GM12878 (cell line): ENCODE results near the gene PPP1R2C. TPM values are rescaled to one million over a fixed set of nuclear protein-coding genes. Genes with fewer than 3 reads are reported as not detected.

ENCODE experiments used
- ATAC-seq: fragments of 200-7000 bp; cut with Tn5 transposase; 3 replicates; pipeline ENCODE4 v1.9.1; 2020; ENCODE audit warnings: mild to moderate bottlenecking, moderate library complexity
- BruUV-seq: library from RNA; stranded (reverse); fragments of 400-500 nt; replicated peaks from 2 replicates; lab custom pipeline; 2021; lab: Mats Ljungman, UMichigan
- CTCF ChIA-PET: fragments of 300-600 bp; sonication (Branson Sonifier 250); formaldehyde crosslinking; extraction: SDS; loops from one replicate; lab custom pipeline; 2021; ENCODE audit warnings: inconsistent platforms; lab: Yijun Ruan, JAX
- POLR2A ChIA-PET: fragments of 350-600 bp; formaldehyde crosslinking; extraction: SDS; loops from one replicate; lab custom pipeline; 2021; ENCODE audit warnings: inconsistent platforms; lab: Charles Lee
- RAD21 ChIA-PET: fragments of 300-600 bp; sonication (Branson Sonifier 250); formaldehyde crosslinking; loops from one replicate; lab custom pipeline; 2023; ENCODE audit warnings: antibody characterized with exemption; ENCODE audit not compliant: unreplicated experiment; lab: Charles Lee
- SMC1A ChIA-PET: fragments of 300-600 bp; sonication (Branson Sonifier 250); formaldehyde crosslinking; loops from one replicate; lab custom pipeline; 2023; ENCODE audit not compliant: unreplicated experiment, uncharacterized antibody; lab: Charles Lee
- DNase-seq: peaks from one replicate; pipeline ENCODE4 v3.0.0-alpha.2; 2011; ENCODE audit warnings: low read depth, low spot score
- FAIRE-seq: peaks from 3 replicates; lab custom pipeline; 2011; peaks lifted over from hg19 to GRCh38; lab: Jason Lieb, UNC
- H2AFZ ChIP-seq: 2 replicates; pipeline ENCODE4 v1.6.0; 2011; ENCODE audit warnings: low read depth, low read length, control low read depth; ENCODE audit not compliant: control insufficient read depth
- H3K27ac ChIP-seq: 2 replicates; pipeline ENCODE4 v1.5.1; 2011; ENCODE audit warnings: control low read depth; ENCODE audit not compliant: control insufficient read depth, insufficient read depth
- H3K27me3 ChIP-seq, 2 experiments: replicated peaks in 1 of 2; 2 replicates each; pipeline versions ENCODE4 v1.6.0 to v1.6.1; 2011; ENCODE audit warnings: low read length in 1 of 2; ENCODE audit not compliant: control insufficient read depth in 2 of 2, insufficient read depth in 2 of 2
- H3K36me3 ChIP-seq, 2 experiments: 2 replicates each; pipeline ENCODE4 v1.5.1; 2011; ENCODE audit warnings: low read length in 1 of 2; ENCODE audit not compliant: control insufficient read depth in 2 of 2, insufficient read depth in 2 of 2
- H3K4me1 ChIP-seq: 2 replicates; pipeline ENCODE4 v1.6.1; 2011; ENCODE audit warnings: mild to moderate bottlenecking, low read length, moderate library complexity, mixed read lengths; ENCODE audit not compliant: control insufficient read depth, insufficient read depth
- H3K4me2 ChIP-seq: 2 replicates; pipeline ENCODE4 v1.6.0; 2011; ENCODE audit warnings: control low read depth; ENCODE audit not compliant: control insufficient read depth, insufficient read depth
- H3K4me3 ChIP-seq: fragments of 200-600 bp; sonication (generic); 2 replicates; pipeline ENCODE4 v1.5.1; 2016
- H3K79me2 ChIP-seq: 2 replicates; pipeline ENCODE4 v1.6.0; 2011; ENCODE audit warnings: low read length; ENCODE audit not compliant: control insufficient read depth, insufficient read depth
- H3K9ac ChIP-seq: 2 replicates; pipeline ENCODE4 v1.8.0; 2011; ENCODE audit warnings: low read length, control low read depth, mixed read lengths; ENCODE audit not compliant: control insufficient read depth, insufficient read depth
- H3K9me3 ChIP-seq: replicated peaks from 3 replicates; pipeline ENCODE4 v1.5.1; 2011; ENCODE audit warnings: mild to moderate bottlenecking, low read length; ENCODE audit not compliant: control insufficient read depth, insufficient read depth
- H4K20me1 ChIP-seq: 2 replicates; pipeline ENCODE4 v1.6.0; 2011; ENCODE audit not compliant: control insufficient read depth, insufficient read depth
- CHD4 ChIP-seq: fragments of 200-600 bp; sonication (generic); IDR thresholded peaks from 2 replicates; pipeline ENCODE4 v1.6.1; 2016; ENCODE audit warnings: mild to moderate bottlenecking
- CREM ChIP-seq: IDR thresholded peaks from 2 replicates; pipeline ENCODE4 v1.6.1; 2014; ENCODE audit warnings: antibody characterized with exemption, low read depth
- E4F1 ChIP-seq: fragments of 450-650 bp; IDR thresholded peaks from 2 replicates; pipeline ENCODE4 v1.6.1; 2018; ENCODE audit warnings: borderline replicate concordance, mild to moderate bottlenecking; ENCODE audit not compliant: partially characterized antibody
- NRF1 ChIP-seq: conservative IDR thresholded peaks from 2 replicates; pipeline ENCODE4 v1.6.1; 2011; ENCODE audit warnings: mild to moderate bottlenecking, low read depth, low read length, improper control_type of control experiment
- WGBS: methylation state at CpG from one replicate; pipeline ENCODE4 v1.1.6; 2016; ENCODE audit warnings: low lambda C conversion rate; ENCODE audit not compliant: insufficient replicate concordance, insufficient coverage; ENCODE audit errors: missing lambda C conversion rate; 5-methylcytosine and 5-hydroxymethylcytosine counted together
- in situ Hi-C: fragments of 300-500 bp; cut with MboI; formaldehyde crosslinking; loops from 9 replicates; pipeline ENCODE4 v1.14.3; 2018; ENCODE audit warnings: mixed read lengths
- intact Hi-C: fragments of 100-400 bp; cut with micrococcal nuclease; formaldehyde crosslinking; loops from one replicate; pipeline ENCODE4 v1.14.2; 2022; ENCODE audit not compliant: unreplicated experiment
- polyA plus RNA-seq, 11 experiments: library from polyadenylated mRNA; depleted of rRNA in 4 of 11; unstranded in 6 of 11; stranded (reverse) in 5 of 11; fragments of >200 nt; fragmentation: Nextera tagmentation in 4 of 11; fragmentation: Illumina TruSeq in 1 of 11; extraction: Ambion mirVana in 4 of 11; extraction: Trizol in 1 of 11; gene quantifications; 1 replicate in 1 of 11; 2 replicates in 10 of 11; pipeline versions ENCODE4 v1.2.1 to v1.2.3, GENCODE V29; 2011 to 2016; ENCODE audit warnings: inconsistent platforms in 2 of 11, missing spikeins in 2 of 11, low read depth in 1 of 11
- total RNA-seq, 4 experiments: library from RNA; depleted of rRNA in 3 of 4; stranded (reverse); fragments of >200 nt in 3 of 4; fragmentation: Illumina TruSeq in 1 of 4; extraction: Trizol in 1 of 4; gene quantifications; 2 replicates each; pipeline versions ENCODE4 v1.2.1 to v1.2.3, GENCODE V29; 2013 to 2021

PPP1R2C gene
- total and polyA plus RNA-seq, 10 of the 15 experiments (the other 5 are each of a cell fraction or from before 2014, with no cell fraction given): not detected

- no peak for TF ChIP-seq E4F1
Measured at GRCh38 chrX:42771506-42772335, 6.2 kb downstream of the PPP1R2C start (continued).

DNA sequence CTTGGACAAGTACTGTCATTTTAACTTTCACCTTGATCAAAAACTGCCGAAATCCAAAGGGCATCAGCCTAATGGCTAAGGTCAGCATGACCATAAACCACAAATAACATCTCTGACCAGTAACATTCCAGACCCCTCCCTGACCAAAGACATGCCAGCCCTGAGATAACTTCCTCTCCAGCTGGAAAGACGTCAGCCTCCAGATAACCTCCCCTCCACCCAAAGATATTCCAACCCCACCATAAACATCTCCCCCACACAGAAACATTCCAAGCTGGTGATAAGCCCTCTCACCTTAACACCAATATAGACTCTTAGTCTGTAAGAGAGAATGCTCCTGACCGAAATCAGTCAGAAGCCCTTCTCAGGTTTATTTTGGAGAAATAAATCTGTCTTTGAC, 7.4 kb downstream of the PPP1R2C start:
- 16% methylated on average over 3 of the region's 3 CpGs for WGBS
- CTCF ChIA-PET: no interaction called here
- Histone ChIP-seq H3K9ac (no peak overlapping the region), H3K79me2 (no peaks in the 10 kb centered on the region), H3K4me2 (no peak overlapping the region), H3K36me3 (no peaks in the 10 kb centered on the region), H3K27ac (no peak overlapping the region), H3K9me3 (no peaks in the 10 kb centered on the region), H4K20me1 (no peaks in the 10 kb centered on the region), H3K27me3 (no peaks in the 10 kb centered on the region), H3K4me1 (no peaks in the 10 kb centered on the region), H2AFZ (no peak overlapping the region), H3K4me3 (no peak overlapping the region)
- FAIRE-seq (no peak), ATAC-seq (no peak), DNase-seq (no peak)
- RAD21 ChIA-PET: no interaction called here
- intact Hi-C loops (no loop called here), in situ Hi-C loops (no loop called here)
- TF ChIP-seq CREM: no peak
- no peak for TF ChIP-seq NRF1
- no peak for TF ChIP-seq CHD4
- SMC1A ChIA-PET: no interaction called here
- BruUV-seq: no TSS peak
- POLR2A ChIA-PET: no interaction called here
